Activated CD4-positive, alpha-beta T cell treated with anti-CD3 and anti-CD28 coated beads, Interleukin-2, Interleukin-4, amounts not matched to agents 100 ng/mL and 50 ng/mL, durations not matched to agents 16 hours and 8 hours (primary cell): ENCODE results near the gene PAX4.

Source experiments
- DNase-seq: peaks from one replicate; pipeline ENCODE4 v3.0.0-alpha.2; 2020; ENCODE audit warnings: low spot score

PAX4 gene, protein sequence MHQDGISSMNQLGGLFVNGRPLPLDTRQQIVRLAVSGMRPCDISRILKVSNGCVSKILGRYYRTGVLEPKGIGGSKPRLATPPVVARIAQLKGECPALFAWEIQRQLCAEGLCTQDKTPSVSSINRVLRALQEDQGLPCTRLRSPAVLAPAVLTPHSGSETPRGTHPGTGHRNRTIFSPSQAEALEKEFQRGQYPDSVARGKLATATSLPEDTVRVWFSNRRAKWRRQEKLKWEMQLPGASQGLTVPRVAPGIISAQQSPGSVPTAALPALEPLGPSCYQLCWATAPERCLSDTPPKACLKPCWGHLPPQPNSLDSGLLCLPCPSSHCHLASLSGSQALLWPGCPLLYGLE

GRCh38 chr7:127618042-127618441 lies at the start of gene PAX4:
Gene PAX4, minus strand, starts transcription at chr7:127618142. Its CDS starts 2,214 bp downstream, at chr7:127615928.
- no peak for DNase-seq

DNA sequence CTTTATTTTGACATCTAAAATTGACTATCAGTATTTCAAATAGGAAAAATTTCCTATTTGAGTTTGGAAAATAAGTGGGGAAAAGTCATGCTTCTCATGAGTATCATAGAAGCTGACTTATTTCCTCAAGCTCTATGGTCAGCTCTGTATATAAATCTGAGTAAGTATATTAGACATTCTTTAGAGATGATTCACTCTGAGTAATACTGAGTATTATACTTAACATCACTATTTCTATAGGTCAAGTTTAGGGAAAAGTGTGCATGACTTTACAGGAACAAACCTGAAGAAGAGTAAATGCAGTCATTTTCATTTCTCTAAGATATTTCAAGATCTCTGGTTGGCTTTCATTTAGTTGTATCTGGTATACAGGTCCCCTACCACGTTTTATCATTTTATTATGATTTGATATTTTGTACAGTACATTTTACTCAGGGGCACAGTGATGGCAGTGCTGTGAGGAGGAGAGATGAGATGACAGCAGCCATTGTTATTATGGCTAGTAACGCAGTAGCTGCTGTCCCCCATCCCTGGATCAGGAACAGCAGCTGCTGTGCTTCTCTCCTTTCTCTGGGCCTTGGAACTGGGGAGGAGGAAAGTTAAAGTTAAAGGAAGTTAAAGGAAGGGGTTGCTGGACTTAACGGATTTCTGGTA lies 49.2 kb upstream of the PAX4 start:
- peak; percentile 38 for DNase-seq

- DNase-seq, result no peak
Observed at GRCh38 chr7:127666602-127667001, 48.7 kb upstream of the PAX4 start.

DNA sequence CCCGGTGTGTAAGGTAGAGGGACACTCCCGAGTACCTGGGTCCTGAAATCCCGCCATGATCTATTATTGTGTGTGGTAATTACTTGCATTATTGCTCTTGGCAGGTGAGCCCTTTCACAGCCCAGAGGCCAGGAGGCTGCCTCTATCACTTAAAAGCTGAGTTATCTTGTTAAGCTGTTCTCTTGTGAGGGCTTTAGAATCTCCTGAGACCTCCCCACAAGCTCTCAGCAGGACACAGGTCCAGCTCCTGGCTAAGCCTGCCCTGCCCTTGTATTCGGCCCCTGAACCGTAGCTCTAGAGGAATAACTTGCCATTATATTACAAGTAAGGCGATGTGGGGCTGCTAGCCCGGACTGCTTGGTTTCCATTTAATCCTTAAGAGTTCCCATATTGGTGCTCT lies 48.0 kb upstream of the PAX4 start:
- no peak for DNase-seq

GRCh38 chr7:127658970-127659630 lies 41.2 kb upstream of the PAX4 start:
- no peak for DNase-seq

GRCh38 chr7:127657500-127657899 lies 39.6 kb upstream of the PAX4 start:
- no peak for DNase-seq

DNA sequence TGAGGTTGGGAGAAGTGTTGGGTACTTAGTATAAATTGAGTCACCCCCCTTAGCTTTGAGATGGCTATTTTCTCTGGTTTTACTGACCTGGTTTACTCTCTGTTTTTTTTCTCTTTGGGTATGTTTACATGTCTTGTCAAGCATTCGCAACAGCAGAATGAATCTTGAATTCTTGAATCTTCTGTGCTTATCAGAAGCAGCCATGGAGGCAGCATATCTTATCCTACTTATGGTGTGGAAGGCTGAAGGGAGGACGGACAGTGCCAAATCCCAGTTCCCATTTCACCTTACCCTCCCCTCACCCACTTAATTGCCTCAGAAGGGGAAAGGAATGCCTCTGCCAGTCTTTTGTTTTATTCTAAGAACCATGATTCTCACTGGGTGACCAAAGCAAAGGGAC lies 37.8 kb upstream of the PAX4 start:
- DNase-seq, result no peak

DNA sequence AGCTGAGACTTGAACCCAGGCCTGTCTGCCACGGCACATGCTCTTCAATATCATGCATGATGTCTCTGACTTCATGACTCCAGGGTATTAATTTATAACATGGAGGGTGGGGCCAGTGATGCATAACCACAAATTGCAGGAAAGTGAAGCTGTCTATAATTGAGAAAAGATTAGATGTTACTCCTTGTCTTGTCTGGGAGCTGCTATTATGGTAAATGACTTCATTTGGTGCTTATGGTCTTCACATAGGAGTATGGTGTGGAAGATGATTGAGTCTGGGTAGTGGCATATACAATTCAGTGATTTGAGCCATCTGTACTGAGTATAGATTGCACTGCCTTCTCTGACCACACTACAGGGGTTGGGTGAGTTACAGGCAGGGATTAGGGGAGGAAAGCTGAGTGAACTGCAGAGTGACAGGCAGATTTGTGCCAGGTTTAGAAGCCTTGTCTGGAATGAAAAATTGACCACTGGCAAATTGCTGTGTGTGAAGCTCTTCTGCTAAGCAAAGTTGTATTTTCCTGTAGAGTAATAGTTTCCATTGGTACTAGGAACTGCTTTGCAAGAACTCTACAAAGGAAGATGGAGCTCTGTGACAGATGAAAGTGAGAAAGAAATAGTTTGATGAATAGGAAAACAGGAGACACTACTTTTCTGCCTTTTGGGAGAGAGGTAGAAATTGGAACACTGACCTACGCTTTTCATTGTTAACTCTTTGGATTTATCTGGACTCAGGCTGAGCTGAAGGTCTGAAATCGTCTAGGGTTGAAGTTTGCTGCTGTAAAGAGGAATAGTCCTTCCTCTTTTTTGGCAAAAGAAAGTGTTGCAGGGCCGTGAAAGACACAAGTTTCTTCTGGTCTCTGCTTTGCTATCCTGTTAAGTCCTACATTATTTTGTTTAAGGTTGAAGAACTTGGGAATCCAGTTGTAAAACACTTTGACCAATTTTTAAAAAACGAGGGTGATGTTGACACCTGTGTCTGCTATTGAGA lies 36.8 kb upstream of the PAX4 start:
- DNase-seq, result no peak

- DNase-seq, result no peak
Observed at GRCh38 chr7:127653396-127653795, 35.5 kb upstream of the PAX4 start.

DNA sequence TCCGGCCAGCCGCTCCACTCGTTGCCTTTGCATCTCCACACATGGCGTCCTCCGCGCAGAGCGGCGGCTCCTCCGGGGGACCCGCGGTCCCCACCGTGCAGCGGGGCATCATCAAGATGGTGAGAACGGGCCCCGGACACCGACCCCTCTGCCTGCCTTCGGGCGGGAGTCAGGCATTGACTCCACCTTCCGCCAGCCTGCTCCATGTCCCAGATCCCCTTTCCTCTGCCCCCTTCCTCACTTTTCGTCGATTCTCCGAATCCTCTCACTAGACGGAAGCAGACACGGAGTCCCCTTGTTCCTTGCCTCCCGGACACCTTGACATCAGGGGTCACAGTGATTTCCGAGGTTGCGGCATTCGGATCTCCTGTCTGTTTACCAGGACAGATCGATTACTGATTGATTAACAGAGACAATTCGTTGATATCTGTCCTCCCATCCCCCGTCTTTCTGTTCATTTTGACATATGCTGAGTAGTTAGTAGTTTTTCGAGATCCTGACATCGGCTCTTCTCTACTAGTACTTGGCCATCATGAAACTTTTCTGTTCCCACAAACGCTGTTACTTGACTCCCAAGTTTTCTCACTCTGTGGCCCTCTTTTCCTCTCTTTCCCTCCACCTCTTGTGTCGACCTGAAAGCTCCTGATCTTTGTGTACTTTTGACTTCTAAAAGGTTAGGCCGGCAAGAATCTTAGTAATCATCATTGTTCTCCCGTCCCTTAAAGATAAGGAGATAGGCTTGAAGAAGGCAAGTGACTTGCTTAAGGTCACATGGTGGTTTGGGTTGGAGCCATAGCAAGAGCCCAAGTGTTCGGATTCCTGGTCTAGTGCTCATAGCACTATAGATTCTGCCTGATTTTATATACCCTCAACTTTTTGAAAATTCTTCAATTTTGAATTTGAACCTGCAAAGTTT lies 34.6 kb upstream of the PAX4 start:
- no peak for DNase-seq

- DNase-seq, result peak; percentile 100
Observed at GRCh38 chr7:127651556-127652332, 33.8 kb upstream of the PAX4 start, which contains the start of gene SND1. Gene SND1, plus strand, starts transcription at chr7:127652194. Its CDS starts 180 bp downstream, at chr7:127652374.

- no peak for DNase-seq
Observed at GRCh38 chr7:127650847-127651555, 33.1 kb upstream of the PAX4 start.

DNA sequence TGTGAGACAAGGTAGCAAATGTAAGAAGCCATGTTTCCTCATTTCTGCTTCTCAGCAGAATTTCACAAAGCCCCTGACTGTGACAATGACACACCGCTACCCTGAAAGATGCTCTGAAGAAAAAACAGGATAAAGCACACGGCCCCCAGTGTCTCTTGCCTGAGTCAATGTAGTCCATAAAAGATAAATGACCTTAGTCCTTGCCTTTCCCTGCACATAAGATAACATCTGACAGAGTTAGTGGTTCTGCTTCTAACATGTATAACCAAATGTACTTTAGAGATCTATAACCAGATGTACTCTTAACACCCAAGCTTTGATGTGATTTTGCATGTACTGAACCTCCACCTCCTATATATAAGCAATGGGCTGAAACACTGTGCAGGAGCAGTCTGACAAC lies 31.0 kb upstream of the PAX4 start:
- no peak for DNase-seq

DNA sequence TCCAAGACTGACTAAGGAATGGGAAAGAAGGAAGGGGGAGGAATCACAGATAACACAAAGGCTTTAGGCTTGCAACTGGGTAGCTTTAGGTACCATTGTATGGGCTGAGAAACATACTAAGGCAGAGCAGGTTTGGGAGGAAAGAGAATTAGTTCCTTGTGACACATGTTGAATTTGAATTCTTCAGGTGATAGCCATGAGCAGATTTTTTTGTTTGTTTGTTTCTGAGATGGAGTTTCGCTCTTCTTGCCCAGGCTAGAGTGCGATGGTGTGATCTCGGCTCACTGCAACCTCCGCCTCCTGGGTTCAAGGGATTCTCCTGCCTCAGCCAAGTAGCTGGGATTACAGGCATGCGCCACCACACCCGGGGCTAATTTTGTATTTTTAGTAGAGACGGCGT lies 29.7 kb upstream of the PAX4 start:
- no peak for DNase-seq

DNA sequence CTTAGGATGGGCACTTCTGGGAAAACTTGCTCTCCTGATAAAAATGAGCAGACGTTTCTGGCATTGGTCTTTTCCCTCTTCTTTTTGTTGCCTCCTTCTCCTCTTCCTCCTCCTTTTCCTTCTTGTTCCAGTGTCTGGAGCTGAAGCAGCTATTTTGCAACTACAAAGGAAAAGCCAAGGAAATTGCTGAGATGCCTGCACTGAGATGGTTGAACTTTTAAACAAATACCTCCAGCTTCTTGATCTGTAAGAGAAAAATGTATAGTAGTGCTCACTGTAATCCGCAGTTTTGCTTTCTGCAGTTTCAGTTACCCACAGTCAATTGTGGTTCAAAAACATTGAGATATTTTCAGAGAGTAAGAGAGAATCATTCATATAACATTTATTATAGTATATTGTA lies 26.5 kb upstream of the PAX4 start:
- DNase-seq, result no peak

GRCh38 chr7:127638197-127638596 lies 20.3 kb upstream of the PAX4 start:
- DNase-seq, result no peak

DNA sequence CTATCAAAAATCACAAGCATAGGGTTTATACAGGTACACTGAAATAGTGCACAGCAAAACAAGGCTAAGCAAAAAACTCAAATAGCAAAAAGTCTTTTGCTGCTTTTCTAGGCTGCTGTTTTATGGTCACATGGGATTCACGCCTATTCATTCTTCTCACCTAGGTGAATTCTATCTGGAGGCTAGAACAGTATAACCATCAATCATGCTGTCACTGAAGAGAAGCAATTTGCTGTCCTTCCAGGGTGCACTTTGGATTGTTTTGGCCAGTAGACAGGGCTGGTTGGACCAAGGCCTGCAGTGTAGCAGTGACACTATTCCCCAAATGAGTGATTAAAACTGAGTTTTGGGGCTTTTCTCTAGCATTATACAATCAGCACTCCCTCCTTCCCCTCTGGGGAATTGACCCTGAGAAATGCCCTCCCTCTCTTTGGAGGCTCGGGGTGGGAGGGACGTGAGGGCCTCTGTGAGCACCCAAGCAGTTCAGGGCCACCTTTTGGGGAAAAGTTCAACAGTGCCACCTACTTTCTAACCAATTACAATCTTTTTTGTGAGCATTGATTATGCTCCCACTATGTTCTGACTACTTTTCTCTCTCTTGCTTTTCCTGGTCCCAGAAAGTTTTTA lies 17.8 kb upstream of the PAX4 start:
- no peak for DNase-seq

GRCh38 chr7:127632276-127632910 lies 14.5 kb upstream of the PAX4 start:
- DNase-seq, result no peak
